Psoas muscle (tissue), 8 donors: ENCODE data around the gene MSANTD4. TPM values are rescaled to one million over a fixed set of nuclear protein-coding genes. Genes with fewer than 3 reads are reported as not detected.
"Not testable (repeated sequence)": the region's sequence is repeated elsewhere in the genome, so short reads cannot be mapped to it uniquely, and the experiment has no call there.

Source experiments
- ATAC-seq, 4 donors: fragments of 200-7000 bp; cut with Tn5 transposase; one replicate each; pipeline ENCODE4 v1.9.1; 2020; ENCODE audit warnings: moderate library complexity in 3 of 4, mild to moderate bottlenecking in 2 of 4
- DNase-seq, 2 donors: peaks; one replicate each; pipeline ENCODE4 v3.0.0-alpha.2; 2020
- H3K27ac ChIP-seq: fragments of 200-600 bp; one replicate; pipeline ENCODE4 v1.8.0; 2022
- H3K27me3 ChIP-seq, 3 donors: fragments of 200-600 bp in 1 of 3; one replicate each; pipeline versions ENCODE4 v1.6.1 to v1.8.0; 2013 to 2022; ENCODE audit warnings: low read length in 2 of 3, mild to moderate bottlenecking in 2 of 3, moderate library complexity in 1 of 3; ENCODE audit not compliant: insufficient read depth in 3 of 3
- H3K36me3 ChIP-seq, 2 donors: fragments of 200-600 bp in 1 of 2; one replicate each; pipeline versions ENCODE4 v1.6.1 to v1.8.0; 2013 to 2022; ENCODE audit warnings: low read depth in 1 of 2, mild to moderate bottlenecking in 1 of 2, moderate library complexity in 1 of 2; ENCODE audit not compliant: insufficient read depth in 1 of 2
- H3K4me1 ChIP-seq: fragments of 200-600 bp; one replicate; pipeline ENCODE4 v1.8.0; 2022
- H3K4me3 ChIP-seq: fragments of 200-600 bp; one replicate; pipeline ENCODE4 v1.8.0; 2022; ENCODE audit warnings: mild to moderate bottlenecking
- H3K9me3 ChIP-seq: fragments of 200-600 bp; one replicate; pipeline ENCODE4 v1.8.0; 2022
- CTCF ChIP-seq: fragments of 200-600 bp; IDR thresholded peaks from one replicate; pipeline ENCODE4 v1.8.0; 2022; ENCODE audit warnings: antibody characterized with exemption
- WGBS, 3 donors: extraction: QIAGEN DNeasy Blood & Tissue Kit; methylation state at CpG; one replicate each; pipeline versions ENCODE4 v1.1.6 to v1.1.7; 2013; 5-methylcytosine and 5-hydroxymethylcytosine counted together
- intact Hi-C, 2 donors: fragments of 100-400 bp; cut with DNase I; formaldehyde crosslinking; loops; one replicate each; pipeline versions ENCODE4 v1.11.0 to v1.14.2; 2022
- polyA plus RNA-seq, 3 donors: library from polyadenylated mRNA; stranded (reverse); fragments of 200-250 nt; gene quantifications; one replicate each; pipeline ENCODE4 v1.2.3, GENCODE V29; 2013
- total RNA-seq, 4 donors: library from RNA; stranded (reverse); fragmentation: NEBNext Ultra II Directional in 2 of 4; extraction: Animal tissue kit (Norgen Biotek cat#: 25700) in 2 of 4; gene quantifications; one replicate each; pipeline versions ENCODE4 v1.2.1 to v1.2.4, GENCODE V29; 2021 to 2023
- donor health status: healthy with polysubstance abuse.
- donor health status: DM: no; HTN: no; CAD: no; lungs with moderate emphysema.
- donor health status: Bipolar disorder and iron deficiency.
- donor health status: healthy.
- donor health status: DM: yes; HTN: yes; CAD: no.
- donor health status: DM: no; HTN: no; CAD: no.
- donor health status: DM: no; HTN: no; CAD: no.
- donor health status: DM: yes; HTN: yes; CAD: no.

The MSANTD4 gene
- total and polyA plus RNA-seq, 7 donors = 9.7 to 31.3 (median 15.4) TPM

DNA sequence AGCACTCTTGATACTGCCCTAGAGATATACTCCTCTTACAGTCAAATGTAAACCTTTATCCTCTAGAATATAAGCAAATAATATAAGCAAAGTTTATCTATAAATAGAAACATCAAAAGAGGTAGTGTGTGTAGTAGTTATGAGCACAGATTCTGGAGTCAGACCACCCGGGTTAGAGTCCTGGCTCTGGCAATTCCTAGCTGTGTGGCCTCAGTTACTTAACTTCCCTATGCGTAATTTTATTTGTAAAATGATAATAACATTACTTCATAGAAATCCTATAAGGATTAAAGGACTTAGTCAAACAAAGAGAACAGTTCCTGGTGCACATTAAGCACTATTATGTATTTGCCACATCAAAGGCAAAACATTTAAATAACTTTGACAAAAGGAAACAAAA, 7.0 kb downstream of the MSANTD4 start:
- H3K27me3 ChIP-seq = no peaks in the 10 kb centered on the region
- H3K27ac ChIP-seq = no peak overlapping the region
- WGBS, 3 donors = 85 to 91% (median 85%) methylated on average over 2 of the region's 2 CpGs
- H3K36me3 ChIP-seq = peaks cover 0 to 10% of the 10 kb centered on the region in 2 donors
- peaks cover 19% of the 10 kb centered on the region for H3K4me1 ChIP-seq
- intact Hi-C loops = no loop called here
- ATAC-seq = no peak
- TF ChIP-seq CTCF = no peak
- no peak for DNase-seq
- H3K9me3 ChIP-seq = no peaks in the 10 kb centered on the region
- H3K4me3 ChIP-seq = no peak overlapping the region

DNA sequence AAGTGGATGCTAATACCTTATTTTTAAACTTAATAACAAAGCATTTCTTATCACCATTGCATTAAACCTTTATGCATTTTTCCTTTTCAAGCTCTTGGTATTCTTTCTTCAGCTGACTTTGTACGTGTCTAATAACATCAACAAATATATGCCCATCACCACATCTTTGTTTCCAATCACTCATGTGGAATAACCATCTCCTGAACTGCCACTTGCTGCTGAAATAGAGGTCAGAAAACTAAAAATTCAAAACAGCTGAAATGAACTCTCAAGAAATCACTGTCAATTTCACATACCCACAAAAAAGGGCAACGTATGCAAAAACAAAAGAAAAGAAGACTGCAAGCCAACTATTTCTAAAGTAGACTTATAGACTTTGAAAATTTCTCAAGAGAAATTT, 7.4 kb downstream of the MSANTD4 start:
- Histone ChIP-seq H3K9me3 (no peaks in the 10 kb centered on the region), H3K27me3 (no peaks in the 10 kb centered on the region), H3K36me3 (peaks cover 0 to 14% of the 10 kb centered on the region in 2 donors), H3K4me3 (no peak overlapping the region), H3K27ac (no peak overlapping the region), H3K4me1 (peaks cover 18% of the 10 kb centered on the region)
- no peak for ATAC-seq
- no peak for TF ChIP-seq CTCF
- WGBS, 3 donors = 77 to 83% (median 83%) methylated on average over 2 of the region's 2 CpGs
- intact Hi-C loops = no loop called here
- DNase-seq = no peak

DNA sequence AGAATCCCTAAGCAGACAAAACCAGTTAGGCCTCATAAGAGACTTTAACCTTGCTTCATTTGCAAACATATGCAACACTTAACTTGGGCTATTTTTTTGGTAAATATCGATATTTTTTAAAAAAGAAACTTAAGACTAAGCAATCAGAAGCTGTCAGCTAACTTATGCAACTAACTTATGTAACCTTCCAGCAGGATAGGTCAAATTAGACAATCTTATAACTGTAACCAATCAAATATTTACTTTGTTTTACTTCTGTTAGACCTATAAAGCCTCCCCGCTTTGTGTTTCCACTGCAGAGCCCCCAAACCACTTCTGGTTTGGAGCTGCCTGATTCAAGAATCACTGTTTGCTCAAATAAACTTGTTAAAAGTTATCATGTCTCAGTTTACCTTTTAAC, 8.0 kb downstream of the MSANTD4 start:
- WGBS, 3 donors = 96 to 100% (median 97%) methylated on average over 2 of the region's 2 CpGs
- H3K9me3 ChIP-seq = no peaks in the 10 kb centered on the region
- TF ChIP-seq CTCF = no peak

DNA sequence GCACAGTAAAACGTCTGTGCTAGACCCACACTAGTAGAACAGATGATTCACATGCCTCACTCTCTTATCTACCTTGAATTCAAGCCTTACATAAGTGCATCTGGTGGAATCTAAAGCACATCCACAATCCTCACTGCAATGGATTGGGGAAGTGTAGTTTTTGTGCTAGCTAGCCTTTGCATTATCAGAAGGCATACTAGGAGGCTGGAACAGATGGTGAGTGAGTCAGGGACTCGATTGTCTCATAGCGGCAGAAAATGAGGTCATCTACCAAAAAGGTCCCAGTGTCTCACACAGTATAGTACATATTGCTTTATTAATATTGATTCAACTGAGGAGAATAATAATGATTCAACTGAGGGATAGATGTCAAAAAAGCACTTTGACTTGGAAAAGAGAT, 9.3 kb downstream of the MSANTD4 start:
- ATAC-seq (peak; percentile 94 to 99 (median 98)), DNase-seq (no peak)
- Histone ChIP-seq H3K4me3 (no peak overlapping the region), H3K27ac (peak overlapping the region; percentile 55), H3K9me3 (no peaks in the 10 kb centered on the region), H3K27me3 (no peaks in the 10 kb centered on the region), H3K36me3 (peaks cover 2 to 33% of the 10 kb centered on the region in 2 donors), H3K4me1 (peaks cover 11% of the 10 kb centered on the region)
- no peak for TF ChIP-seq CTCF
- WGBS, 3 donors = 48 to 65% (median 49%) methylated on average over 3 of the region's 3 CpGs
- intact Hi-C loops = no loop called here

More for the DNA sequence above, 8.0 kb downstream of the MSANTD4 start:
- intact Hi-C loops = no loop called here
- no peak overlapping the region for H3K27ac ChIP-seq
- H3K4me1 ChIP-seq = peaks cover 18% of the 10 kb centered on the region
- no peak overlapping the region for H3K4me3 ChIP-seq
- H3K27me3 ChIP-seq = no peaks in the 10 kb centered on the region
- no peak for DNase-seq
- ATAC-seq = no peak
- peaks cover 2 to 20% of the 10 kb centered on the region in 2 donors for H3K36me3 ChIP-seq

GRCh38 chr11:106011481-106011880, 10.6 kb downstream of the MSANTD4 start:
- Histone ChIP-seq H3K9me3 (no peaks in the 10 kb centered on the region), H3K4me1 (peaks cover 11% of the 10 kb centered on the region), H3K4me3 (no peak overlapping the region), H3K27me3 (no peaks in the 10 kb centered on the region), H3K36me3 (peaks cover 2 to 44% of the 10 kb centered on the region in 2 donors), H3K27ac (no peak overlapping the region)
- ATAC-seq = no peak
- intact Hi-C loops = no loop called here
- no peak for TF ChIP-seq CTCF
- 84 to 90% (median 90%) methylated on average over 2 of the region's 2 CpGs for WGBS, 3 donors
- no peak for DNase-seq

GRCh38 chr11:106003094-106003493, 18.9 kb downstream of the MSANTD4 start:
- H3K27me3 ChIP-seq, H3K4me1 ChIP-seq, ATAC-seq, H3K4me3 ChIP-seq, H3K9me3 ChIP-seq, intact Hi-C loops, H3K27ac ChIP-seq, DNase-seq: not testable (repeated sequence)
- peaks cover 0 to 24% of the 10 kb centered on the region in 2 donors for H3K36me3 ChIP-seq
- WGBS, 3 donors = 92 to 95% (median 94%) methylated on average over 4 of the region's 4 CpGs
